CD4-positive, alpha-beta T cell treated with Interleukin-4 for 4 hours (primary cell): Measurements from ENCODE around the gene CHSY3.
"Not testable (repeated sequence)": the region's sequence is repeated elsewhere in the genome, so short reads cannot be mapped to it uniquely, and the experiment has no call there.

Experiments used
- DNase-seq: peaks from one replicate; pipeline ENCODE4 v3.0.0-alpha.2; 2020

The CHSY3 gene

GRCh38 chr5:130171699-130172098, 267.4 kb downstream of the CHSY3 start:
- no peak for DNase-seq

DNA sequence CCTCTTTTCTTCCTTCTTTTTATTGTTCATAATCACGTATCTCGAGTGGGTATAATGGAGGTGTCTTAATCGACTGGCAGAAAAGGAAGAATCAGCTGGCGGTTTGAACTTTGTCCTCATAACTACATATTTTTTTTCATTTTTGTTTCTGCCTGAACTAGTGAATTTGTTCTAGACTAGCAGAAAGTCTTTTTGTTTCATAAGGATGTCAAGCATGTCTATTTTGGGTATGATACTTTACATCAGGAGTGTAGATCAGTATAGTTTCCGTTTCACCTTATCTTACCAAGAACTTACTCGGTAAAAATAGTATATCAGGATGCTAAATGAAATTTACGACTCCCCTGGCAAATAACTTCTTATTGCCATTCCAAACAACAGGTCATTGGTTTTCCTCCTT, 278.9 kb downstream of the CHSY3 start:
- no peak for DNase-seq

- DNase-seq: no peak
Measured at GRCh38 chr5:130189961-130190360, 285.7 kb downstream of the CHSY3 start.

DNA sequence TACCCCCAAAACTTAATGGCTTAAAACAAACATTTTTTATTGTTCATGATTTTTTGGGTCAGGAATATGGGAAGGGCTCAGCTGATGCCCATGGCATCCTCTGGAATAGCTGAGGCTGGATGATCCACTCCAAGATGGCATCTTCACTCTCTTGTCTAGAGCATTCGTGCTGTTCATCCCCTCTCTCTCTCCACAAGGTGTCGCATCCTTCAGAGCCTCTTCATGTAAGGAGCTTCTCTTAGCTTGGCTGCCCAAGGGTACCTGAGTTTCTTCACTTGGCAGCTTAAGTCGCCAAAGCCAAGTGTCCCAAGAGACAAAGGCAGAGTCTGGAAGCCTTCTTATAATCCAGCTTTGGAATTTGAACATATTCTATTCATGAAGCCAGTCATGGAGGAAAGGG, 294.7 kb downstream of the CHSY3 start:
- DNase-seq: no peak

DNA sequence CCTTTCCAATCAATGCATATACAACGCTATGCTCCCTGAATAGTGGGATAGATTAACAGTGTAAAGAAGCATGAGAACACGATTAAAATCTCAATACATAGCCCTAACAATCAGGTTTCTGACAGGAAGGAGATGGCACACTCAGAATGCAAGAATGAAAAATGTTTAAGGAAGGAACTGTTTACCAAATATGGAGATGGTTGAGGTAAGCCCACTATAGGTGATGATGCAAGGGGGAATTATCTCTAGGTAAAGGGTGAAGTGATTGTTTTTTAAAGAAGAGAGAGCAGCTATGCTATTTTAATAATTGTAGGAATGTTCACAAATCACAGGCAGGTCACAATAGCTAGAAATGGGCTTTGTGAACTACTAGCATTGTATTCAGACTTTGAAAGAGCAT, 302.4 kb downstream of the CHSY3 start:
- DNase-seq: no peak

GRCh38 chr5:130213607-130214006, 309.3 kb downstream of the CHSY3 start:
- DNase-seq: no peak

DNA sequence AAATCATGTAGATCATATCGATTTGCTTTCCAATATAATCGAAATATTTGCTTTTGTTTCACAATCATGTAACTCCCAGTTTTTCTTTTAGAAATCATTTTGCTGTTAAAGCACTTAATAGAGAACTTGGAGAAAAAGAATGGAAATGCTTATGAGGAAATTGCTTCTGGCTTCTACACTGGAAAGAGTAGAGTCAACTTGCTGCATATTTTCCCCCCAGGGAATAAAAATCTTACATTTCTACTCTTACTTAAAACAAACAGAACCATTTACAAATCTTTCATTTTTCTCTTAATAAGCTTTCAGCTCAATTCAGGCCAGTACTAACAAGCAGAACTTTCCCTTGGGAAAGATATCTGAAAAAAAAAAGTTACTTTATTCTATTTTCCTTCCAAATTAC, 312.0 kb downstream of the CHSY3 start:
- DNase-seq: no peak

DNA sequence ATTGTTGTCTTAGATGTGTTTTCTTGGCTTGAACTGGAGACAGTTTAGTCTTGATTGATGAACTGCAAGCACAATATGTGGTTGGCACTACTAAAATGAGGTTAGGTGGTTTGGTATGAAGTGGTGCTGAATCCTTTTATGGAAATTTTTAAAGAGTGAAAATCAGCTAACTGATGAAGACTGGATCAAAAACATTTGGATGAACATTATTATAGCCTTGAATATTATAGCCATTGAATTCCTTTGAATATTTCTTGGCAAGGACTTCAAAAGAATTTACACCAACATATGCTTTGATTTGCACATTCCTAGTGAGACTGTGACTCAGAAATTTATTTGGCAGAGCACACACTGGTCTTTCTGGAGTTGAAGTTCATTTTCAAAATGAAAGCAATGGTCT, 318.3 kb downstream of the CHSY3 start:
- no peak for DNase-seq

- DNase-seq: not testable (repeated sequence)
Measured at GRCh38 chr5:130226556-130226955, 322.3 kb downstream of the CHSY3 start.

GRCh38 chr5:130227699-130228098, 323.4 kb downstream of the CHSY3 start:
- DNase-seq: no peak

GRCh38 chr5:130231786-130232185, 327.5 kb downstream of the CHSY3 start:
- DNase-seq: no peak

GRCh38 chr5:130234816-130235215, 330.6 kb downstream of the CHSY3 start:
- DNase-seq: no peak
